ENCODE results near the gene TMTC1. TPM values are rescaled to one million over a fixed set of nuclear protein-coding genes. Genes with fewer than 3 reads are reported as not detected.

The TMTC1 gene
- total and polyA plus RNA-seq, 2 of the 8 experiments (the other 6 are each of a cell fraction or from before 2014, with no cell fraction given) = 15.4 to 20.8 TPM

GRCh38 chr12:29545102-29545467, 238.7 kb downstream of the TMTC1 start:
- TF ChIP-seq TAF1 (IDR thresholded peaks at IDR 0.05; ENCODE audit: low read depth, low read length) = no peak
- no peak for TF ChIP-seq RFX5 (IDR thresholded peaks at IDR 0.05; ENCODE audit: borderline replicate concordance, low read depth, low read length)
- no peak overlapping the region for H3K4me2 ChIP-seq (ENCODE audit: insufficient read depth in 1 of 2, low read depth in 2 of 2, low read length in 2 of 2)
- ChIA-PET POLR2A (ENCODE audit: partially characterized antibody) (no interaction called here), CTCF (ENCODE audit: partially characterized antibody) (interaction anchor here (1.0 to 1.2 kb wide), 2 partner anchors 45 to 345 kb away, joined by 3 to 5 read pairs; no protein-coding TSS in a partner anchor)
- H2AK5ac ChIP-seq (ENCODE audit: low read depth, low read length) = no peak overlapping the region
- H2AFZ ChIP-seq (ENCODE audit: low read length) = no peak overlapping the region
- H3K79me1 ChIP-seq (ENCODE audit: low read depth, low read length) = no peaks in the 10 kb centered on the region
- H4K20me1 ChIP-seq (replicated peaks in 1 of 2; ENCODE audit: control insufficient read depth in 1 of 2, insufficient read depth in 2 of 2, low read length in 2 of 2) = no peaks in the 10 kb centered on the region
- H2BK12ac ChIP-seq (ENCODE audit: low read depth, low read length) = no peak overlapping the region
- no peaks in the 10 kb centered on the region for H3K36me3 ChIP-seq (ENCODE audit: control insufficient read depth in 2 of 4, insufficient read depth in 4 of 4, low read length in 3 of 4)
- no peak overlapping the region for H3K27ac ChIP-seq (ENCODE audit: low read depth, low read length)
- H3K4ac ChIP-seq (replicated peaks; ENCODE audit: insufficient read length, low read depth, low read length) = no peak overlapping the region
- H2BK120ac ChIP-seq (replicated peaks; ENCODE audit: low read depth, low read length) = no peak overlapping the region
- H3K27me3 ChIP-seq (replicated peaks in 1 of 4; ENCODE audit: control insufficient read depth in 3 of 4, extremely low read depth in 1 of 4, insufficient read depth in 3 of 4, low read length in 3 of 4) = no peaks in the 10 kb centered on the region
- H3K14ac ChIP-seq (ENCODE audit: insufficient read length) = no peak overlapping the region
- no peak overlapping the region for H3K23ac ChIP-seq (ENCODE audit: insufficient read length)
- H4K8ac ChIP-seq (ENCODE audit: extremely low read depth, insufficient read depth, low read length) = no peak overlapping the region
- no peak overlapping the region for H2BK15ac ChIP-seq (ENCODE audit: low read length)
- WGBS, 2 experiments (ENCODE audit: extremely low coverage in 1 of 2, insufficient coverage in 1 of 2, insufficient read length in 1 of 2, insufficient replicate concordance in 2 of 2, low coverage in 1 of 2, low lambda C conversion rate in 2 of 2, missing lambda C conversion rate in 1 of 2) = 84% methylated on average over 4 of the region's 4 CpGs; no CpG with 5 or more reads in 1 of the 2 experiments
- H3K18ac ChIP-seq (ENCODE audit: extremely low read depth, low read length) = no peak overlapping the region
- no peak overlapping the region for H4K5ac ChIP-seq (ENCODE audit: insufficient read length, low read depth, low read length)
- no peaks in the 10 kb centered on the region for H3K79me2 ChIP-seq (ENCODE audit: control insufficient read depth in 1 of 2, insufficient read depth in 2 of 2, low read length in 2 of 2)
- FAIRE-seq (no peak), DNase-seq (ENCODE audit: low read depth in 1 of 2, low spot score in 2 of 2) (no peak)
- H3K4me1 ChIP-seq (replicated peaks in 1 of 4; ENCODE audit: control insufficient read depth in 3 of 4, insufficient read depth in 4 of 4, low read length in 3 of 4) = peaks cover 0 to 9% (median 4%) of the 10 kb centered on the region in 4 experiments; a peak in 4 of 7 replicates
- H3K9ac ChIP-seq (replicated peaks in 1 of 4; ENCODE audit: extremely low read depth in 1 of 4, low read depth in 3 of 4, low read length in 3 of 4) = no peak overlapping the region
- H3K23me2 ChIP-seq (ENCODE audit: low read depth, low read length) = no peaks in the 10 kb centered on the region
- H3K9me3 ChIP-seq (ENCODE audit: insufficient read depth in 2 of 2, low read depth in 1 of 2, low read length in 1 of 2) = no peaks in the 10 kb centered on the region
- H4K91ac ChIP-seq (replicated peaks; ENCODE audit: insufficient read length, low read length) = no peak overlapping the region
- H3K4me3 ChIP-seq (ENCODE audit: extremely low read depth in 1 of 4, insufficient read depth in 2 of 4, low read depth in 3 of 4, low read length in 4 of 4) = no peak overlapping the region
- H2BK20ac ChIP-seq (ENCODE audit: low read length) = no peak overlapping the region
- H2BK5ac ChIP-seq (ENCODE audit: low read depth, low read length) = no peak overlapping the region
- no peak overlapping the region for H3K56ac ChIP-seq (replicated peaks; ENCODE audit: insufficient read length, low read depth, low read length)
